Neural cell (in vitro differentiated cells): ENCODE measurements around the gene SETX. TPM values are rescaled to one million over a fixed set of nuclear protein-coding genes. Genes with fewer than 3 reads are reported as not detected.

Experiments
- H2AFZ ChIP-seq: fragments of 200-600, 300-800 bp; sonication (generic), shearing (Covaris generic); 2 replicates; pipeline ENCODE4 v1.6.0; 2014; ENCODE audit warnings: low read depth, mild to moderate bottlenecking, antibody characterized with exemption, low read length, moderate library complexity
- H3F3A ChIP-seq: fragments of 200-600 bp; shearing (Covaris generic); 2 replicates; pipeline ENCODE4 v1.6.1; 2016; ENCODE audit warnings: mild to moderate bottlenecking, moderate library complexity, mixed read lengths, antibody characterized with exemption, low read length; ENCODE audit not compliant: insufficient read depth, poor library complexity, severe bottlenecking
- H3K27ac ChIP-seq: fragments of 200-600, 300-800 bp; sonication (generic), shearing (Covaris generic); 2 replicates; pipeline ENCODE4 v1.5.1; 2014; ENCODE audit warnings: mild to moderate bottlenecking, low read length, moderate library complexity
- H3K27me3 ChIP-seq: fragments of 300-800, 200-600 bp; sonication (generic), shearing (Covaris generic); 2 replicates; pipeline ENCODE4 v1.6.0; 2014; ENCODE audit warnings: mild to moderate bottlenecking, low read depth, low read length, moderate library complexity; ENCODE audit not compliant: insufficient read depth
- H3K36me3 ChIP-seq: fragments of 300-800, 200-600 bp; sonication (generic), shearing (Covaris generic); 2 replicates; pipeline ENCODE4 v1.5.1; 2014; ENCODE audit warnings: mild to moderate bottlenecking, antibody characterized with exemption, low read length, moderate library complexity; ENCODE audit not compliant: insufficient read depth
- H3K4me2 ChIP-seq: fragments of 300-800, 200-600 bp; sonication (generic), shearing (Covaris generic); 2 replicates; pipeline ENCODE4 v1.6.0; 2014; ENCODE audit warnings: mild to moderate bottlenecking, low read length
- H3K4me3 ChIP-seq: fragments of 300-800, 200-600 bp; sonication (generic), shearing (Covaris generic); 2 replicates; pipeline ENCODE4 v1.5.1; 2014; ENCODE audit warnings: mild to moderate bottlenecking, low read length, moderate library complexity
- H3K79me2 ChIP-seq: fragments of 200-600 bp; shearing (Covaris generic); replicated peaks from 2 replicates; pipeline ENCODE4 v1.6.0; 2014; ENCODE audit warnings: mild to moderate bottlenecking, low read length, moderate library complexity; ENCODE audit not compliant: insufficient read depth
- H3K9ac ChIP-seq: fragments of 300-800, 200-600 bp; sonication (generic), shearing (Covaris generic); 2 replicates; pipeline ENCODE4 v1.6.1; 2016; ENCODE audit warnings: mild to moderate bottlenecking, low read length, mixed read lengths
- H3K9me2 ChIP-seq: fragments of 200-600 bp; shearing (Covaris generic); 2 replicates; pipeline ENCODE4 v1.6.1; 2016; ENCODE audit warnings: mild to moderate bottlenecking, low read length, mixed read lengths; ENCODE audit not compliant: insufficient read depth
- H3K9me3 ChIP-seq: fragments of 200-600, 300-800 bp; sonication (generic), shearing (Covaris generic); 2 replicates; pipeline ENCODE4 v1.6.1; 2016; ENCODE audit warnings: mild to moderate bottlenecking, mixed run types, low read length, moderate library complexity, mixed read lengths
- H4K20me1 ChIP-seq: fragments of 200-600 bp; shearing (Covaris generic); 2 replicates; pipeline ENCODE4 v1.6.1; 2016; ENCODE audit warnings: mild to moderate bottlenecking, mixed run types; ENCODE audit not compliant: insufficient read depth
- CTCF ChIP-seq: fragments of 450-650 bp; IDR thresholded peaks from 2 replicates; pipeline ENCODE4 v1.5.1; 2014; ENCODE audit warnings: antibody characterized with exemption, mild to moderate bottlenecking, moderate library complexity; ENCODE audit not compliant: poor library complexity, severe bottlenecking
- EP300 ChIP-seq: fragments of 450-650 bp; conservative IDR thresholded peaks from 2 replicates; pipeline ENCODE4 v1.6.1; 2014; ENCODE audit warnings: antibody characterized with exemption, mild to moderate bottlenecking, moderate library complexity; ENCODE audit not compliant: poor library complexity, severe bottlenecking
- EZH2 ChIP-seq: fragments of 200-600, 300-800 bp; shearing (Covaris generic), sonication (generic); IDR thresholded peaks from 2 replicates; pipeline ENCODE4 v1.6.1; 2014; ENCODE audit warnings: antibody characterized with exemption, low read length, borderline replicate concordance, mild to moderate bottlenecking; ENCODE audit not compliant: insufficient read depth, poor library complexity, severe bottlenecking
- MXI1 ChIP-seq: fragments of 450-650 bp; conservative IDR thresholded peaks from 2 replicates; pipeline ENCODE4 v1.6.1; 2014; ENCODE audit warnings: antibody characterized with exemption, mild to moderate bottlenecking; ENCODE audit not compliant: poor library complexity, severe bottlenecking
- POLR2AphosphoS5 ChIP-seq: IDR thresholded peaks from 2 replicates; pipeline ENCODE4 v1.6.1; 2012
- RAD21 ChIP-seq: fragments of 450-650 bp; conservative IDR thresholded peaks from 2 replicates; pipeline ENCODE4 v1.6.1; 2014; ENCODE audit warnings: antibody characterized with exemption, mild to moderate bottlenecking, moderate library complexity
- REST ChIP-seq: IDR thresholded peaks from 2 replicates; pipeline ENCODE4 v1.6.1; 2012; ENCODE audit warnings: borderline replicate concordance
- SMC3 ChIP-seq: fragments of 450-650 bp; conservative IDR thresholded peaks from 2 replicates; pipeline ENCODE4 v1.6.1; 2014; ENCODE audit warnings: antibody characterized with exemption, mild to moderate bottlenecking, moderate library complexity; ENCODE audit not compliant: poor library complexity
- TAF1 ChIP-seq: IDR thresholded peaks from 2 replicates; pipeline ENCODE4 v1.6.1; 2012; ENCODE audit warnings: low read depth
- polyA plus RNA-seq: library from polyadenylated mRNA; depleted of rRNA; stranded (reverse); fragments of >200 nt; gene quantifications from 2 replicates; pipeline ENCODE4 v1.2.3, GENCODE V29; 2014

SETX gene
- polyA plus RNA-seq, 1 donor from 2014 or later = 32.0 TPM

GRCh38 chr9:132364068-132364467 is 9.3 kb upstream of the SETX start:
- TF ChIP-seq MXI1 (no peak), REST (no peak), EZH2 (no peak), POLR2AphosphoS5 (no peak), EP300 (no peak), CTCF (no peak), TAF1 (no peak)
- H3K4me2 ChIP-seq = no peak overlapping the region
- no peaks in the 10 kb centered on the region for H3K79me2 ChIP-seq
- no peaks in the 10 kb centered on the region for H3F3A ChIP-seq
- H3K4me3 ChIP-seq = no peak overlapping the region
- no peaks in the 10 kb centered on the region for H4K20me1 ChIP-seq
- no peaks in the 10 kb centered on the region for H3K36me3 ChIP-seq
- H3K27ac ChIP-seq = no peak overlapping the region
- H3K27me3 ChIP-seq = no peaks in the 10 kb centered on the region
- no peaks in the 10 kb centered on the region for H3K9me3 ChIP-seq
- H2AFZ ChIP-seq = no peak overlapping the region
- no peak overlapping the region for H3K9ac ChIP-seq
- no peaks in the 10 kb centered on the region for H3K9me2 ChIP-seq

- Histone ChIP-seq H4K20me1 (no peaks in the 10 kb centered on the region), H2AFZ (no peak overlapping the region), H3K27me3 (no peaks in the 10 kb centered on the region), H3K9me2 (no peaks in the 10 kb centered on the region), H3K36me3 (no peaks in the 10 kb centered on the region), H3K4me3 (no peak overlapping the region), H3K4me2 (no peak overlapping the region), H3F3A (no peaks in the 10 kb centered on the region), H3K79me2 (peaks cover 17% of the 10 kb centered on the region), H3K9me3 (no peaks in the 10 kb centered on the region), H3K9ac (no peak overlapping the region), H3K27ac (no peak overlapping the region)
- TF ChIP-seq SMC3 (no peak), CTCF (no peak), REST (no peak), EZH2 (no peak), MXI1 (no peak), RAD21 (no peak), EP300 (no peak)
Measured at GRCh38 chr9:132357764-132358163, 3.0 kb upstream of the SETX start.
